Prostate gland (tissue), 2 donors: ENCODE measurements around the gene MYH9. TPM values are rescaled to one million over a fixed set of nuclear protein-coding genes. Genes with fewer than 3 reads are reported as not detected.

Source experiments
- DNase-seq: peaks from one replicate; pipeline ENCODE4 v3.0.0-alpha.2; 2019; ENCODE audit warnings: low spot score
- H3K27ac ChIP-seq, 2 donors: fragments of 200-600 bp; sonication (generic); 2 replicates each; pipeline ENCODE4 v1.5.1; 2017 to 2019
- H3K27me3 ChIP-seq: fragments of 200-600 bp; sonication (generic); replicated peaks from 2 replicates; pipeline ENCODE4 v1.5.1; 2019; ENCODE audit not compliant: insufficient read depth
- H3K36me3 ChIP-seq, 2 donors: fragments of 200-600 bp; sonication (generic); 1 replicate in 1 of 2; 2 replicates in 1 of 2; pipeline versions ENCODE4 v1.5.1 to v1.8.1; 2017 to 2019
- H3K4me1 ChIP-seq: fragments of 200-600 bp; sonication (generic); replicated peaks from 2 replicates; pipeline ENCODE4 v1.5.1; 2019
- H3K4me3 ChIP-seq, 2 donors: fragments of 200-600 bp; sonication (generic); 2 replicates each; pipeline ENCODE4 v1.5.1; 2017 to 2019
- H3K9me3 ChIP-seq: fragments of 200-600 bp; sonication (generic); 2 replicates; pipeline ENCODE4 v1.5.1; 2017
- CTCF ChIP-seq, 4 experiments: fragments of 200-600 bp in 2 of 4; fragments of 450-650 bp in 2 of 4; sonication (generic) in 2 of 4; IDR thresholded peaks; 1 replicate in 3 of 4; 2 replicates in 1 of 4; pipeline ENCODE4 v1.5.1; 2016 to 2019; ENCODE audit warnings: antibody characterized with exemption in 4 of 4, mild to moderate bottlenecking in 2 of 4, moderate library complexity in 2 of 4
- POLR2A ChIP-seq: fragments of 450-650 bp; IDR thresholded peaks from one replicate; pipeline ENCODE4 v1.6.1; 2016; ENCODE audit warnings: antibody characterized with exemption, mild to moderate bottlenecking
- POLR2AphosphoS5 ChIP-seq: sonication (generic); formaldehyde crosslinking; IDR thresholded peaks from one replicate; pipeline ENCODE4 v1.6.1; 2017; ENCODE audit warnings: antibody characterized with exemption
- WGBS: methylation state at CpG from one replicate; pipeline ENCODE4 v1.1.5; 2018; 5-methylcytosine and 5-hydroxymethylcytosine counted together
- intact Hi-C: fragments of 100-400 bp; cut with DNase I; formaldehyde crosslinking; loops from one replicate; pipeline ENCODE4 v1.14.2; 2022
- total RNA-seq, 2 donors: library from RNA; depleted of rRNA; stranded (reverse); fragments of >200 nt; gene quantifications; one replicate each; pipeline ENCODE4 v1.1.0, GENCODE V29; 2016

The MYH9 gene
- total RNA-seq, 2 donors from 2014 or later = 295 to 329 TPM

DNA sequence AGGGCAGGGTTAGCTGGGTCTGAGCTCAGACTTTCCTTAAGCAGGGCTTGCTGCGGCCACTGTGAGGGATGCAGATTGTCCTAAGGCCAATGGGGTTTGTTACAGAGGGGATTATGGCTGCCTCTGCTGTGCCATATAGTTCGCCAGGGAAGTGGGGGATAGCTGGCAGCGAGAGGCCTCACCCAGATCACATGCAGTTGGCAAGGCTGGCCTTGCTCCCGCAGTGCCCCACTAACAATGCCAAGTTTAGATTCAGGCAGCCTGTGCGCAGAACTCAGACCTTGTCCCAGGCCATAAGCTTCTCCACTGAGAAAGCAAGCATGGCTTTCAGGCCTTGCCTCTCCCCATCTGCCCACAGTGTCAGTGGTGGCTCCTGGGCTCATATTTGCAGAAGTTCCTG lies 143.8 kb downstream of the MYH9 start:
- 70% methylated on average over 5 of the region's 5 CpGs for WGBS
- Histone ChIP-seq H3K4me3 (no peak overlapping the region), H3K36me3 (no peaks in the 10 kb centered on the region), H3K27me3 (no peaks in the 10 kb centered on the region), H3K4me1 (no peaks in the 10 kb centered on the region), H3K9me3 (no peaks in the 10 kb centered on the region), H3K27ac (no peak overlapping the region)
- no peak for DNase-seq
- no peak for TF ChIP-seq POLR2AphosphoS5
- TF ChIP-seq CTCF (IDR thresholded peaks at IDR 0.05) = no peak
- TF ChIP-seq POLR2A = no peak
- intact Hi-C loops = no loop called here

- Histone ChIP-seq H3K9me3 (no peaks in the 10 kb centered on the region), H3K27ac (peak within 1 kb of the TSS; percentile 89 to 95), H3K27me3 (no peaks in the 10 kb centered on the region), H3K36me3 (no peaks in the 10 kb centered on the region), H3K4me3 (peak within 1 kb of the TSS; percentile 44 to 60), H3K4me1 (peaks cover 17% of the 10 kb centered on the region)
- WGBS = 23% methylated on average over 13 of the region's 13 CpGs
- intact Hi-C loops = loop anchor here (5.0 to 10.0 kb wide), 2 partner anchors 43 to 85 kb away; no protein-coding TSS in a partner anchor
- peak; percentile 92 for DNase-seq
- TF ChIP-seq POLR2AphosphoS5 = peak; percentile 98
- TF ChIP-seq CTCF (IDR thresholded peaks at IDR 0.05) = peak; percentile 60 to 87 (median 79)
- peak; percentile 88 for TF ChIP-seq POLR2A
Observed at GRCh38 chr22:36239401-36240171, 148.2 kb downstream of the MYH9 start, which contains the start of gene APOL2. TSS of gene APOL2 (minus strand) at chr22:36239527. CDS start at chr22:36233162, 6,365 bp downstream.

DNA sequence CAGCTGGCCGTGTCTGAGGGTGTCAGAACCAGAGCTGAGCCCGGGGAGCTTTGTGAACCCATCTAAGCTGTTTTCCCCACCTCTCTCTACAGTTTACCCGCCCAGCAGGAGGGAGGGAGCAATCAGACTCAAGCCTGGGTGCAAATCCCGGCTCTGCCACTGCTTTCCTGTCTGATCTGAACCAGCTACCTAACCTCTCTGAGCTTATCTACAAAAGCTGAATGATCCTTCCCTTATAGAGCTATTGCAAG lies 148.7 kb downstream of the MYH9 start:
- no peak for TF ChIP-seq POLR2AphosphoS5
- TF ChIP-seq CTCF (IDR thresholded peaks at IDR 0.05) = no peak
- TF ChIP-seq POLR2A = no peak
- Histone ChIP-seq H3K36me3 (no peaks in the 10 kb centered on the region), H3K27ac (peak overlapping the region; percentile 89 to 95), H3K27me3 (no peaks in the 10 kb centered on the region), H3K4me3 (peak overlapping the region; percentile 44 to 60), H3K9me3 (no peaks in the 10 kb centered on the region), H3K4me1 (peaks cover 17% of the 10 kb centered on the region)
- 0% methylated on average over 4 of the region's 4 CpGs for WGBS
- no peak for DNase-seq
- intact Hi-C loops = loop anchor here (5.0 to 10.0 kb wide), 2 partner anchors 43 to 84 kb away; no protein-coding TSS in a partner anchor

- peak overlapping the region; percentile 89 to 95 for H3K27ac ChIP-seq
- intact Hi-C loops = loop anchor here (5.0 to 10.0 kb wide), 2 partner anchors 44 to 84 kb away; no protein-coding TSS in a partner anchor
- H3K36me3 ChIP-seq = no peaks in the 10 kb centered on the region
- 2% methylated on average over 5 of the region's 5 CpGs for WGBS
- TF ChIP-seq POLR2A (no peak), POLR2AphosphoS5 (no peak), CTCF (IDR thresholded peaks at IDR 0.05) (no peak)
- peak; percentile 27 for DNase-seq
- H3K9me3 ChIP-seq = no peaks in the 10 kb centered on the region
- peak overlapping the region; percentile 44 to 60 for H3K4me3 ChIP-seq
- peaks cover 17% of the 10 kb centered on the region for H3K4me1 ChIP-seq
- no peaks in the 10 kb centered on the region for H3K27me3 ChIP-seq
Observed at GRCh38 chr22:36238373-36239149, 149.2 kb downstream of the MYH9 start.
